ENCODE results near the gene PABPN1. TPM values are rescaled to one million over a fixed set of nuclear protein-coding genes. Genes with fewer than 3 reads are reported as not detected.

PABPN1 gene
- total and polyA plus RNA-seq, 2 of the 13 experiments (the other 11 are each of a cell fraction or from before 2014, with no cell fraction given), result 233 to 524 TPM

DNA sequence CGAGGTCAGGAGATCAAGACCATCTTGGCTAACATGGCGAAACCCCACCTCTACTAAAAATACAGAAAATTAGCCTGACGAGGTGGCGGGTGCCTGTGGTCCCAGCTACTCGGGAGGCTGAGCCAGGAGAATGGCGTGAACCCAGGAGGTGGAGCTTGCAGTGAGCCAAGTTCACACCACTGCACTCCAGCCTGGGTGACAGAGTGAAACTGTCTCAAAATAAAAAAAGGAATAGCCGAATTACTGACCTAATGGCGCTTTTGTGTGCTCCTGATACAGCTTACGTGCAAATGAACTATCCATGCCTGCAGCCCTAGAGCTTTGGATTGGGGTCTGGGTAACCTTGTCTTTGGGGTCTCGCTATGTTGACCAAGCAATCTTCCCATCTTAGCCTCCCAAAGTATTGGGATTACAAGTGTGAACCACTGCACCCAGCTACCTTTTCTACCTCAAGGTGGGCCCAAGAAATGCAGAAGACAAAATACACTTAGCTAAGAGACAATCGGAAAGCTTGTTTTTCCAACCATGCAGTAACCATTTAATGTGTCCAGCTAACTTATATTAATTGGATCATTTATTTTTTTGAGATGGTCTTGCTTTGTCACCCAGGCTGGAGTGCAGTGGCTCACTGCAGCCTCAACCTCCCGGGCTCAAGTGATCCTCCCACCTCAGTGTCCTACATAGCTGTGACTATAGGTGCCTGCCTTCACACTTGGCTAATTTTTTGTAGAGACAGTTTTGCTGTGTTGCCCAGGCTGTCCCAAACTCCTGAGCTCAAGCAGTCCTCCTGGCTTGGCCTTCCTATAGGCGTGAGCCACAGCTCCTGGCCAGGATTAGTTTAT is 5.5 kb downstream of the PABPN1 start (continued):
- TF ChIP-seq ZNF546 (CRISPR knock-in tag; conservative IDR thresholded peaks at IDR 0.05), result no peak
- TF ChIP-seq KDM5B (CRISPR knock-in tag; IDR thresholded peaks at IDR 0.05; ENCODE audit: borderline replicate concordance), result no peak
- no peak for TF ChIP-seq KLF9 (CRISPR knock-in tag; IDR thresholded peaks at IDR 0.05; ENCODE audit: low read depth)
- TF ChIP-seq ZNF441 (CRISPR knock-in tag; IDR thresholded peaks at IDR 0.05; ENCODE audit: borderline replicate concordance), result no peak
- TF ChIP-seq, protein P1, sequence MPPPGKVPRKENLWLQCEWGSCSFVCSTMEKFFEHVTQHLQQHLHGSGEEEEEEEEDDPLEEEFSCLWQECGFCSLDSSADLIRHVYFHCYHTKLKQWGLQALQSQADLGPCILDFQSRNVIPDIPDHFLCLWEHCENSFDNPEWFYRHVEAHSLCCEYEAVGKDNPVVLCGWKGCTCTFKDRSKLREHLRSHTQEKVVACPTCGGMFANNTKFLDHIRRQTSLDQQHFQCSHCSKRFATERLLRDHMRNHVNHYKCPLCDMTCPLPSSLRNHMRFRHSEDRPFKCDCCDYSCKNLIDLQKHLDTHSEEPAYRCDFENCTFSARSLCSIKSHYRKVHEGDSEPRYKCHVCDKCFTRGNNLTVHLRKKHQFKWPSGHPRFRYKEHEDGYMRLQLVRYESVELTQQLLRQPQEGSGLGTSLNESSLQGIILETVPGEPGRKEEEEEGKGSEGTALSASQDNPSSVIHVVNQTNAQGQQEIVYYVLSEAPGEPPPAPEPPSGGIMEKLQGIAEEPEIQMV (CRISPR knock-in tag; IDR thresholded peaks at IDR 0.05; ENCODE audit: low read depth), result 0 out of 2 replicates have a peak, but pooled peaks have one; percentile 22
- TF ChIP-seq, protein P2, sequence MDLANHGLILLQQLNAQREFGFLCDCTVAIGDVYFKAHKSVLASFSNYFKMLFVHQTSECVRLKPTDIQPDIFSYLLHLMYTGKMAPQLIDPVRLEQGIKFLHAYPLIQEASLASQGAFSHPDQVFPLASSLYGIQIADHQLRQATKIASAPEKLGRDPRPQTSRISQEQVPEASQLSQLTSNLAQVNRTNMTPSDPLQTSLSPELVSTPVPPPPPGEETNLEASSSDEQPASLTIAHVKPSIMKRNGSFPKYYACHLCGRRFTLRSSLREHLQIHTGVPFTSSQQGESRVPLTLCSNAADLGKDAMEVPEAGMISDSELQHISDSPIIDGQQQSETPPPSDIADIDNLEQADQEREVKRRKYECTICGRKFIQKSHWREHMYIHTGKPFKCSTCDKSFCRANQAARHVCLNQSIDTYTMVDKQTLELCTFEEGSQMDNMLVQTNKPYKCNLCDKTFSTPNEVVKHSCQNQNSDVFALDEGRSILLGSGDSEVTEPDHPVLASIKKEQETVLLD (CRISPR knock-in tag; IDR thresholded peaks at IDR 0.05; ENCODE audit: low read depth), result no peak
- no peak for TF ChIP-seq ZNF253 (CRISPR knock-in tag; IDR thresholded peaks at IDR 0.05; ENCODE audit: borderline replicate concordance)
- no peak for TF ChIP-seq ZMYM4 (CRISPR knock-in tag; IDR thresholded peaks at IDR 0.05)
- no peak for TF ChIP-seq ZFP36L1 (CRISPR knock-in tag; IDR thresholded peaks at IDR 0.05)
- TF ChIP-seq, protein P3, sequence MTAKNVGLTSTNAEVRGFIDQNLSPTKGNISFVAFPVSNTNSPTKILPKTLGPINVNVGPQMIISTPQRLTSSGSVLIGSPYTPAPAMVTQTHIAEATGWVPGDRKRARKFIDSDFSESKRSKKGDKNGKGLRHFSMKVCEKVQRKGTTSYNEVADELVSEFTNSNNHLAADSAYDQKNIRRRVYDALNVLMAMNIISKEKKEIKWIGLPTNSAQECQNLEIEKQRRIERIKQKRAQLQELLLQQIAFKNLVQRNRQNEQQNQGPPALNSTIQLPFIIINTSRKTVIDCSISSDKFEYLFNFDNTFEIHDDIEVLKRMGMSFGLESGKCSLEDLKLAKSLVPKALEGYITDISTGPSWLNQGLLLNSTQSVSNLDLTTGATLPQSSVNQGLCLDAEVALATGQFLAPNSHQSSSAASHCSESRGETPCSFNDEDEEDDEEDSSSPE (CRISPR knock-in tag; IDR thresholded peaks at IDR 0.05), result no peak
- TF ChIP-seq ZNF777 (CRISPR knock-in tag; IDR thresholded peaks at IDR 0.05), result no peak
- TF ChIP-seq, protein P4, sequence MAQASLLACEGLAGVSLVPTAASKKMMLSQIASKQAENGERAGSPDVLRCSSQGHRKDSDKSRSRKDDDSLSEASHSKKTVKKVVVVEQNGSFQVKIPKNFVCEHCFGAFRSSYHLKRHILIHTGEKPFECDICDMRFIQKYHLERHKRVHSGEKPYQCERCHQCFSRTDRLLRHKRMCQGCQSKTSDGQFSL (CRISPR knock-in tag; IDR thresholded peaks at IDR 0.05), result no peak
- no peak for TF ChIP-seq ZSCAN30 (CRISPR knock-in tag; IDR thresholded peaks at IDR 0.05)
- TF ChIP-seq ZNF75D (CRISPR knock-in tag; IDR thresholded peaks at IDR 0.05; ENCODE audit: borderline replicate concordance), result no peak
- no peak for TF ChIP-seq ZFP36L2 (CRISPR knock-in tag; IDR thresholded peaks at IDR 0.05)
- TF ChIP-seq HNRNPH1 (optimal IDR thresholded peaks at IDR 0.05; ENCODE audit: low read depth, low read length), result no peak
- no peak for TF ChIP-seq TCF7 (IDR thresholded peaks at IDR 0.05; ENCODE audit: low read depth)
- TF ChIP-seq ZNF496 (CRISPR knock-in tag; IDR thresholded peaks at IDR 0.05; ENCODE audit: insufficient replicate concordance), result no peak
- TF ChIP-seq ZMYM3 (CRISPR knock-in tag; IDR thresholded peaks at IDR 0.05), result 0 out of 2 replicates have a peak, but pooled peaks have one; percentile 32
- TF ChIP-seq, protein P5, sequence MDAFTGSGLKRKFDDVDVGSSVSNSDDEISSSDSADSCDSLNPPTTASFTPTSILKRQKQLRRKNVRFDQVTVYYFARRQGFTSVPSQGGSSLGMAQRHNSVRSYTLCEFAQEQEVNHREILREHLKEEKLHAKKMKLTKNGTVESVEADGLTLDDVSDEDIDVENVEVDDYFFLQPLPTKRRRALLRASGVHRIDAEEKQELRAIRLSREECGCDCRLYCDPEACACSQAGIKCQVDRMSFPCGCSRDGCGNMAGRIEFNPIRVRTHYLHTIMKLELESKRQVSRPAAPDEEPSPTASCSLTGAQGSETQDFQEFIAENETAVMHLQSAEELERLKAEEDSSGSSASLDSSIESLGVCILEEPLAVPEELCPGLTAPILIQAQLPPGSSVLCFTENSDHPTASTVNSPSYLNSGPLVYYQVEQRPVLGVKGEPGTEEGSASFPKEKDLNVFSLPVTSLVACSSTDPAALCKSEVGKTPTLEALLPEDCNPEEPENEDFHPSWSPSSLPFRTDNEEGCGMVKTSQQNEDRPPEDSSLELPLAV (CRISPR knock-in tag; conservative IDR thresholded peaks at IDR 0.05; ENCODE audit: low read depth), result no peak
- TF ChIP-seq, protein P6, sequence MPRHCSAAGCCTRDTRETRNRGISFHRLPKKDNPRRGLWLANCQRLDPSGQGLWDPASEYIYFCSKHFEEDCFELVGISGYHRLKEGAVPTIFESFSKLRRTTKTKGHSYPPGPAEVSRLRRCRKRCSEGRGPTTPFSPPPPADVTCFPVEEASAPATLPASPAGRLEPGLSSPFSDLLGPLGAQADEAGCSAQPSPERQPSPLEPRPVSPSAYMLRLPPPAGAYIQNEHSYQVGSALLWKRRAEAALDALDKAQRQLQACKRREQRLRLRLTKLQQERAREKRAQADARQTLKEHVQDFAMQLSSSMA (CRISPR knock-in tag; IDR thresholded peaks at IDR 0.05), result no peak
- TF ChIP-seq ZNF180 (CRISPR knock-in tag; IDR thresholded peaks at IDR 0.05; ENCODE audit: borderline replicate concordance, low read depth), result no peak
- TF ChIP-seq PRPF4 (IDR thresholded peaks at IDR 0.05; ENCODE audit: low read depth, low read length, poor library complexity, severe bottlenecking), result no peak
